HepG2 (cell line): ENCODE results near the gene FKBP9.

Experiments used
- CTCF ChIP-seq: sonication (generic); formaldehyde crosslinking; IDR thresholded peaks from 2 replicates; pipeline ENCODE4 v1.5.0; 2020; ENCODE audit warnings: mild to moderate bottlenecking, missing genetic modification reagents, moderate library complexity
- FIP1L1 ChIP-seq: fragments of 200-400 bp; formaldehyde crosslinking; IDR thresholded peaks from 2 replicates; pipeline ENCODE4 v1.6.1; 2018; ENCODE audit warnings: low read depth, mild to moderate bottlenecking, low read length, moderate library complexity, borderline replicate concordance; ENCODE audit not compliant: insufficient read depth
- HDAC2 ChIP-seq: sonication (generic); formaldehyde crosslinking; IDR thresholded peaks from 2 replicates; pipeline ENCODE4 v1.4.0; 2020; ENCODE audit warnings: missing genetic modification reagents
- KDM5B ChIP-seq: sonication (generic); formaldehyde crosslinking; IDR thresholded peaks from 2 replicates; pipeline ENCODE4 v1.4.0; 2020; ENCODE audit warnings: missing genetic modification reagents, mild to moderate bottlenecking, borderline replicate concordance
- MEF2D ChIP-seq: sonication (generic); formaldehyde crosslinking; IDR thresholded peaks from 2 replicates; pipeline ENCODE4 v1.5.1; 2020; ENCODE audit warnings: mild to moderate bottlenecking, missing genetic modification reagents
- NONO ChIP-seq, 2 experiments: fragments of 450-650 bp in 1 of 2; sonication (generic) in 1 of 2; formaldehyde crosslinking in 1 of 2; IDR thresholded peaks in 1 of 2; conservative IDR thresholded peaks in 1 of 2; 2 replicates each; pipeline versions ENCODE4 v1.6.1 to v1.8.0; 2017 to 2022; ENCODE audit warnings: mild to moderate bottlenecking in 1 of 2, missing genetic modification reagents in 1 of 2, moderate library complexity in 1 of 2
- NR2F6 ChIP-seq, 2 experiments: IDR thresholded peaks; 2 replicates each; pipeline ENCODE4 v1.6.1; 2016; ENCODE audit warnings: antibody characterized with exemption in 1 of 2, mild to moderate bottlenecking in 1 of 2
- PPARG ChIP-seq: conservative IDR thresholded peaks from 2 replicates; pipeline ENCODE4 v1.6.1; 2016; ENCODE audit warnings: missing biosample characterization, missing genetic modification reagents
- REST ChIP-seq, 2 experiments: IDR thresholded peaks; 2 replicates each; pipeline ENCODE4 v1.6.1; 2011 to 2012; ENCODE audit warnings: low read length in 2 of 2, borderline replicate concordance in 1 of 2, low read depth in 1 of 2, mild to moderate bottlenecking in 1 of 2, moderate library complexity in 1 of 2
- RFX3 ChIP-seq: IDR thresholded peaks from 2 replicates; pipeline ENCODE4 v1.6.1; 2016; ENCODE audit warnings: missing biosample characterization, missing genetic modification reagents
- ZNF256 ChIP-seq: sonication (generic); formaldehyde crosslinking; conservative IDR thresholded peaks from 2 replicates; pipeline ENCODE4 v1.4.0; 2020; ENCODE audit warnings: missing genetic modification reagents
- ZNF543 ChIP-seq: sonication (generic); formaldehyde crosslinking; IDR thresholded peaks from 2 replicates; pipeline ENCODE4 v1.4.0; 2020; ENCODE audit warnings: mild to moderate bottlenecking, missing genetic modification reagents

- TF ChIP-seq NONO (IDR thresholded peaks at IDR 0.05) (no peak), NONO (CRISPR knock-in tag; conservative IDR thresholded peaks at IDR 0.05) (no peak), KDM5B (CRISPR knock-in tag) (no peak), RFX3 (no peak), MEF2D (no peak), ZNF543 (CRISPR knock-in tag) (no peak), REST (IDR thresholded peaks at IDR 0.05; ENCODE audit: borderline replicate concordance in 1 of 2, low read depth in 1 of 2, low read length in 2 of 2) (no peak), ZNF256 (no peak), PPARG (CRISPR knock-in tag) (no peak), CTCF (CRISPR knock-in tag) (no peak), HDAC2 (CRISPR knock-in tag) (no peak), NR2F6 (IDR thresholded peaks at IDR 0.05) (no peak), NR2F6 (CRISPR knock-in tag; IDR thresholded peaks at IDR 0.05) (no peak), FIP1L1 (no peak)
Observed at GRCh38 chr7:32937344-32938174, 19.7 kb upstream of the FKBP9 start.
